CD1c-positive myeloid dendritic cell (primary cell): ENCODE measurements around the gene BAIAP3.

ENCODE experiments used
- DNase-seq: peaks from one replicate; pipeline ENCODE4 v3.0.0-alpha.2; 2016; ENCODE audit errors: extremely low spot score

BAIAP3 gene

DNA sequence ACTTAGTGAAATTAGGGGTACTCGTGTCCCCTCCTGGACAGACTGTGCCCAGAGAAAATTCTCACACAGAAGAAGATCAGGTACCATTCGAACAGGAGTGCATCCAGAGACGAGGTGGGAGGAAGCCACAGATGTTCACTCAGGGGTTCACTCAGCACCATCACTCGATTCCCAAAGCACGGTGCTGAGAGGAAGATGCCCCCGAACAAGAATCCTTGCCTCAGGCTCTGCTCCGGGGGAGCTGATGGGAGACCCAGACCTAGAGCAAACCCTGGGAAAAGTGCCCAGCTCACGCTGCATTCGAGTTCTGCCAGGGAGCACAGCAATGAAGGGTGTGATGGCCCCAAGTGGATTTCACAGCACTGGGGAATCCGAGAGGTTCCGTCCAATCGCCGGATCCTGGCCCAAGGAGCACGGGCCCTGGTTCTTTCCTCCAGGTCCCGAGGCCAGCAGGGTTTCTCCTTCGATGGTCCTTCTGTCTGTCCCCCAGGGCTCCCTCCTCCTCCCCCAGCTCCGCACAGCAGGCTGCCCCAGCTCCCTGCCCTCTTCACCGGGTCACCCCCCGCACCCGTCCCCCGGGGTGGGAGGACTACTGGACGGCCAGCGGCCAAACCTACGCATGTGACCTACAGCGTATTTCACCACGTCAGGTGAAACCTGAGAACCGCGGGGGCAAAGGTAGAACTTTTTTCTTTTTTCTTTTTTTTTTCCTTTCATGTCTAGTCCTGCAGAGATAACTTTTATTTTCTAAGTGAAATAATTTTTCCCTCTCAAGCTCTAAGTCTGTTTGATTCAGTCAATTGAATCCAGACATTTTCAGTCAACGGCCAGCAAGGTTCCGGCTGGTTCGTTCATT is 34.2 kb upstream of the BAIAP3 start:
- no peak for DNase-seq

DNA sequence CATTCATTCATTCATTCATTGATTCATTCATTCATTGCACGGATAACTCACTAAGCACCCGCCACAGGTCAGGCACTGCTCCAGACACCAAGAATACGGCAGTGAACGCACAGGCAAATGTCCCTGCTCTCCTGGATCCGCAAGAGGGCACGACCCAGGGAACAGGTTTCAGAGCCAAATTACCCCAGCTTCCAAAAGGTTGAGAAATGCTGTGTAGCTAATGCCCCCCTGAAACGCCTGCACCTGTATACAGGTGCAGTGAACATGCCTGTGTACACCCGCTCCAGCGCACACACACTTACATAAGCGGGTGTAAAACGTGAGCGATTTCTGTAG is 33.6 kb upstream of the BAIAP3 start:
- DNase-seq = no peak

DNA sequence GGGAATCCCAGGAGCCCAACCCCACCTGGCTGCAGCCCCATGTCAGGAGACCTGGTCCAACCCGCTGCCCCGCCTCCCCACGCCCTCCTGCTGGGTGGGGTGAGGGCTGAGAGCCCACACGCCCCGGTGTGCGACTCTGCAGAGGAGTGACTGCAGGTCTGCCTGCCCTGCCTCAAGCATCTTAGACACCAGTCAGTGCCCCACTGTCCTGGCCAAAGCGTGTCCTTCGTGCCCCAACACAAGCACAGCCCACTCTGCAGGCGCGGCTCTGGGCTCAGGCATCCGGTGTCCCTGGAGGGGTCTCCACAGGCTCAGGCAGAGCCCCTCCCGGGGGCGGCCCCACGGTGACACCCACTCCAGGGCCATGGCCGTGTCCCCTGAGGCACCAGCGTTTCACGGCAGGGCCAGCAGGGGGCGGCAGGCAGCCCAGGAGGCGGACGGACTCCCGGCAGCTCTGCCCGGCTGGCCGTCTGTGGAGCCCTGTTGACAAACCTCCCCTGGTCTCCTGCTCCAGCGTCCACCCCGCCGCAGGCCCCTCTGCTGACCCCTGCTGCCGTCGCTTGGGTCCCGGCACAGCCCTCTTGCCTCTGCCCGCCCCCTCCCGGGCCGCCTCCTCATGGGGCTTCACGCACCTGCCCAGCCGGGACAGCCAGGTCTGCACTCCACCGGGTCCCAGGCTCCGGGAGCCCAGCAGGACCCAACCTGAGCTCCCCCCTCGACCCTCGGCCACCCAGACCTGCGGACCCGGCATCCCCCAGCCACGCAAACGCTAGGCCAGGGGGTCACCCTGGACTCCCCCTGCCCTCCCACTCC is 32.6 kb upstream of the BAIAP3 start:
- peak; percentile 74 for DNase-seq

DNA sequence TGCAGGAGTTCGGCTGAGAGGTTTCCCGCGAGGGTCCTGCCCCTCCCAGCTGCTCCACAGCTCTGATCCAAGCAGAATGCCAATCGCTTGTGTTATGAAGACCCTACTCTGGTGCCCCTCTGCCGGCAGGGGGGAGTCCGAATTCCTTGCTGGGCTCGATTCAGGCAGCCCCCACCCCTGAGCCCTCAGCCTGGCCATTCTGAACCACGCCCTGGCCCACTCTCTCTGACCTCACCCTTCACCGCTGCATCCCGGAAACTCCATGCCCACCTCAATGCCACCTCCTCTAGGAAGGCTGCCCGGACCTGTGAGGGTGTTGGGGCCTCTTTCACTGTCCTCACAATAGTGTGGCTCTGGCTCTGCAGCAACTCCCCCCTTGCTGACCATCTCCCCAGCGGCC is 31.9 kb upstream of the BAIAP3 start:
- no peak for DNase-seq

DNA sequence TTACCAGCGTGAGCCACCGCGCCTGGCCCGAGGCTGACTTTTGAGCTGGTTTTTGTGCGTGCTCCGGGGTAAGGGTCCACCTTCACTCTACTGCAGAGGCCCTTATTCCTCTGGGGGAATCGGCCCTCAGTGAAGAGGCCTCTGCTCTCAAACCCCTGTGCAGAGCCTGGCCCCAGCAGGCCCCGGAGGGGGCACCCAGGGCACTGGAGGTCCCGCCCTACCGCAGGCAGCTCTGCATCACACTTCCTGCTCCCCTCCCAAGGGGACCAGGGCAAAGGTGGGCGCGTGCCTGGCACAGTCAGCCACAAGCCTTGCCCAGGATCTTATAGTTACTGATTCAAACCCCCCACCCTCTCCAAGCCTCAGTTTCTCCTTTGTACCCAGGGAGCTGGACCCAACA is 27.6 kb upstream of the BAIAP3 start:
- no peak for DNase-seq

DNA sequence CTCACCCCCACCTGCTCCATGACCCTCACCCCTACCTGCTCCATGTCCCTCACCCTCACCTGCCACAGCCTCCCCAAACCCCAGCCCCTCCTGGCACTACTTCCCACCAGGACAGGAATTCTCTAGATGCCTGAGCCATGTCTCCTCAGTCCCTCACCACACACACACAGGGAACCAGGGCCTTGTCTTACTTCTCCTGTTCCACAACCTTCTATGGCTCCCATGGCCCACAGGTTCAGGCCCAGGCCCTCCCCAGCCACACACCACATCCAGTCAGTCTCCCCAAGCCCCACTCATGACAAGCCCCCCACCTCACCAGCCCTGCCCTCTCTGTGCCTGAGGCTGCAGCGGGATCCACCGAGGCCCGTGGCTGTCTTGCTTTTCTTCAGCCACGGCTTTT is 27.1 kb upstream of the BAIAP3 start:
- DNase-seq = no peak

DNA sequence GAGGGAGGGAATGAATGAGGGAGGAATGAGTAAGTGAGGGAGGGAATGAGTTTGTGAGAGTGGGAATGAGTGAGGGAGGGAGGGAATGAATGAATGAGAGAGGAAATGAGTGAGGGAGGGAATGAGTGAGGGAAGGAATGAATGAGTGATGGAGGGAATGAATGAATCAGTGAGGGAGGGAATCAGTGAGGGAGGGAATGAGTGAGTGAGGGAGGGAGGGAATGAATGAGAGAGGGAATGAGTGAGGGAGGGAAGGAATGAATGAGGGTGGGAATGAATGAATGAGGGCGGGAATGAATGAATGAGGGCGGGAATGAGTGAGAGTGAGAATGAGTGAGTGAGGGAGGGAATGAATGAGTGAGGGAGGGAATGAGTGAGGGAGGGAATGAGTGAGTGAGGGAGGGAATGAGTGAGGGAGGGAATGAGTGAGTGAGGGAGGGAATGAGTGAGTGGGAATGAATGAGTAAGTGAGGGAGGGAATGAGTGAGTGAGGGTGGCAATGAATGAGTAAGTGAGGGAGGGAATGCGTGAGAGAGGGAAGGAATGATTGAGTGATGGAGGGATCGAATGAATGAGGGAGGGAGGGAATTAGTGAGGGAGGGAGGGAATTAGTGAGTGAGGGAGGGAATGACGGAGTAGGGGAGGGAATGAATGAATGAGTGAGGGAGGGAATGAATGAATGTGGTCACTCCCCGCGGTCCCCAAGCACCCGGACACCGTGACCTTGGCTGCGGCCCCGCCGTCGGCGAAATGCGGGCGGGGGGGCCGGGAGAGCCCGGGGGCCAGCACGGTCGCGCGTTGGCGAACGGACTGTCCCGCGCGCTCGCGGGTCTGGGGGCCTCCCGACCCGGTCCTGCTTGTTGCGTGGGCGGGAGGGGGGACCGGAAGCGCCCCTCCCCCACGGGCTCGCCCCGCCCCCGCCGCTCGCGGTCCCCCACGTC is 25.1 kb upstream of the BAIAP3 start:
- DNase-seq = no peak

DNA sequence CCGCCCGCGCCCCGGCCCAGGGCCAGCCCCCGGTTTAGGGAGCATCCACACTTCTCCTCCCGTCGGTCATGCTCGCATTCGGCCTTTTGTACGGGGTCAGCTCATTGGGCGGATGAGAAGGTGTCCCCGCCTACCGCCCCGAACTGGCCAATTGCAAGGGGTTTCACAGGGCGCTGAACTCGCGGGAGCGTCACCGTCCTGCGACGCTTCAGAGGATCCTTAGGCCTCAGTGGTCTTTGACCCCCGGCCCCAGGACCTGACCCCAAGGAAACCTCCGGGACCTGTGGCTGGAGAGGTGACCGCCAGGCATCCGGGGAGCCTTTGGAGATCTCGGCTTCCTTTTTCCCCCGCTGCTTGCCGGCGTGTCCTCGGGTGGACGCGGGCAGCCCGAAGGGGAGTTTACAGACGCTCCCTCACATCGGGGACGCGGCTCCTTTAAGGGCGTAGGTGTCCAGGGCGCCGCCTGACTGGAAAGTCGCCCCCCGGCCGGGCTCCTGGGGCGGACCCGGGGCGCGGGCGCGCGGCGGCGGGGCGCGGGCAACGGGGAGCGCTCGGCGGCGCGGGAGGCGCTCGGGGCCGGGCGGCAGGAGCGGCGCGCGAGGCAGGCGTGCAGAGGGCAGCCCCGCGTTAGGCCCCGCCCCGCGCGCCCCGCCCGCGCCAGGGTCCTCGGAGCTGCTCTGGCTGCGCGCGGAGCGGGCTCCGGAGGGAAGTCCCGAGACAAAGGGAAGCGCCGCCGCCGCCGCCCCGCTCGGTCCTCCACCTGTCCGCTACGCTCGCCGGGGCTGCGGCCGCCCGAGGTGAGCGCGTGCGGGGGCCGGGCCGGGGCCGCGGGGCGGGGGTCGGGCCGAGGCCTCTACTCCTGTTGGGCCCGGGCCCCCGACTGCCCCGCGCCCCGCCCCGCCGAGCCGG is 24.2 kb upstream of the BAIAP3 start, which contains the start of gene UBE2I:
Gene UBE2I, plus strand, starts transcription at position 660 of the 909 bp plus-strand sequence. CDS start 4,395 bp downstream, outside the sequence.
- peak; percentile 98 for DNase-seq

DNA sequence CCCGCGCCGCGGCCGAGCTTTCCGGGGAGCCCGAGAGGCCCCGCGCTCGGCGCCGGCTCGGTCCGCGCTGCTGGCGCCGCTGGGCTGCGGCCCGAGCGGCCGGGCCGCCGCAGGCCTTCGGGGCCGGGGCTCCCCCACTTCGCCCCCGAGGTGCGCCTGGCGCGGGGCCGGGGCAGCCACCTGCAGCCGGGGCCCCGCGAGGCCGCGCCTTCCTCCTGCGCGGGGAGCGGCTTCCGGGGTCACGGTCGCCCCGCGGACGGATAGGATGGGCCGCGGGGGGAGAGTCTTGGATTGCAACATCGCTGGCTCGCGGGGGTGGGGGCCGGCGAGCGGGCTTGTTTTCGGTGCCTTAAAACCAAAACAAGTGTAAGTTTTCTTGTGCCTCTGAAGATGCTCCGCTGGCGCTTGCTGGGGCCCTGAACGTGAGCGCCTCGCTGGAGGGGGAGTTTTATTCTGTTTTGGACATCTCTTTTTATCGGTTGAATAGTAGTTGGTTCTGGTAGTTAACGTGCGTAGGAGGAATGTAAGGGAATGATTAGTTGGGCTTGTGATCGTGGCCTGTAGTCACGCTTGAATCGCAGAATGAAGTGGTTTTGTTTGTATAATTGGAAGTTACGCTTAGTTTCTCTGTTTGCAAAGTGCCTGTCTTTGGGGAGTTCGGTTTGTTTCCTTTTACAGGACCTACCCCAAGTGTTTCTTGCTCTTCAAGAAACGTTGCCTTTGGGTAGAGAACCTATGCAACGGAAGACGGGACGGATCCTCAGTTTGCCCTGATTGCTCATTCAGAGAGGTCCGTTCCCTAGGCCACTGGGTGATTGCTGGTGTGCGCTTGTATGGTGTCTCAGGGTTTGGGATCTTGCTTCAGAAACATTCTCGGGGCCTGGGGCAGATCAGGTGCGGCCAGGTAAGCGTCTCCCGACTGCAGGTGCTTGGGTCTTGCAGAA is 23.3 kb upstream of the BAIAP3 start:
- peak; percentile 71 for DNase-seq

DNA sequence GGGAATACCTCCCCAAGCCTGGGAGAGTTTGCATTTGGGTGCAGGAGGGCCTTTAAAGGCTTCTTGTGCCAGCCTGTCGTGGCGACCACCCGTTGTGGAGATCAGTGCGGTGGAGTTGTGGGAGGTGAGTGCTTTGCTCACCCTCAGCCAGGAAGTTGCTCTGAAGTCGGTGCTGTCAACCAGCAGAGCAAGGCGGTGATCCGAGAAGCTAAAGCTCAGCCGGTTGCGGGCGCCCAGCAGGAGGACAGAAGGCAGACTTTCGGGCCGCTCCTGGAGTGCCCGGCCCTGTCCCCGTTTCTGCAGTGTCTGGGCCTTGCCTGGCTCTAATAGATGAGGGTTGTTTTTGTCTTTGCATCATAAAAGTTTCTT is 22.6 kb upstream of the BAIAP3 start:
- no peak for DNase-seq

DNA sequence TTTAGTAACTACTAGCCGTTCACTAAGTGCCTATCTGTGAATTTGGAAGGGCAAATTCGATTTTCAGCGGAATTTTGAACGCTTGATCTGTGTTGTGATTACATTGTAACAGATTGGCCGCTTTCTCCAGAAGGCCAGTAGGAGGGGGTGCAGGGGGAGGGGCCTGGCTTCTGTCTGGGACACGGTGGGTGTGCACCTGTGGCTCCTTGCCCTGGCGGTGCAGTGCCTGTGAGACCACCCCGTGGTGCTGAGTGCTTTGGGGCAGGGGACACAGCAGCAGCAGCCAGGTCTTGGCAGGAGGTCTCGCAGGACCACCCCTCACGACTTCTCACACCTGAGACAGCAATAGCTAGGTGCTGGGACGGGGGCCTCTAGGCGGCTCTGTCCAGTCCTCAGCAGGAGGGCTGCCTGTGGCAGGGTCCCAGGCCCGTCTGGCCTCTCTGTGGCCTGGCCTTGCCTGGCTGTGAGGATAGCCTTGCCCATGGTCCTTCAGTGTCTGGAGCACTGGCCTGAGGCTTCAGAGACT is 22.2 kb upstream of the BAIAP3 start:
- no peak for DNase-seq

DNA sequence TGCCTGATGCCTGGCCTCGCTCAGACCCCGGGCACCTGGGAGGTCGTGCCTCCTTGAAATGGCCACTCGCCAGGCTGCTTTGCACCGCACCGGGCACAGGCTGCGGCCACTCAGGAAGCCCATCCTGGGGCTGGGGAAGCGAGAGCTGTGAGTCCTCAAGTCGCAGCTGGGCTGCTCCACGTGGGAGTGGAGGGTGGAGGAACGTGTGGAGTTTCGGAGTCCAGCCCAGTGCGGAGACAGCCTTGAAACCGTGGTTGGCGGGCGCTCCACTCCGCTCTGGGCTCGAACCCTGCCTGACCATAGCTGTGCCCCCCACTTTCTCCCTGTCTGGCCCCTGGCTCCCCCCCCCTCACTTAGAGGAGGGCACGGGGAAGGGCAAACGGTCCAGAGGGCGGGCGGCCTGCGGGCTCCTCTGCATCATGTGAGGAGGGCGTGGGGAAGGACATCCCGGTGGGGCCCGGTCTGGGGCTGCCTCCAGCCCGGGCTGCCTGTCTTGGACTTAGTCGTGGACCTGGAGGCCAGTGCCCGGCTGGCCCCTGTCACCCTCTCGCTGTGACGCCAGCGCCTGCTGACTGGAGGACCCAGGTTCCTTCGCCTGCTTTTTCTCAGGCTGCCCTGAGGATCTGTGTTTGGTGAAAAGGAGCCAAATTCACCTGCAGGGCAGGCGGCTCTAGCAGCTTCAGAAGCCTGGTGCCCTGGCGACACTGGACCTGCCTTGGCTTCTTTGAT is 21.5 kb upstream of the BAIAP3 start:
- DNase-seq = peak; percentile 74

DNA sequence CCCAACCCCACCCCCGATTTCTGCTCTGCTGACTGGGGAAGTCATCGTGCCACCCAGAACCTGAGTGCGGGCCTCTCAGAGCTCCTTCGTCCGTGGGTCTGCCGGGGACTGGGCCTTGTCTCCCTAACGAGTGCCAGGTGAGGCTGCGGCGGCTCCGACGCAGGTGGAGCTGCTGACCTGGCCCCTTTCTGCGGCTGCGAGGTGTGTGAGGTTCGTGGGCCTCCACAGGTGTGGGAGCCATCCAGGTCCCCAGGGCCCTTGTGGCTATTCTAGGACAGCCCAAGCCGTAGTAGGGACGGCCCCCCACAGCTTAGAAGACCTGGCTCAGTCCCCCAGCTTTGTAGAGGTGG is 21.0 kb upstream of the BAIAP3 start:
- no peak for DNase-seq

DNA sequence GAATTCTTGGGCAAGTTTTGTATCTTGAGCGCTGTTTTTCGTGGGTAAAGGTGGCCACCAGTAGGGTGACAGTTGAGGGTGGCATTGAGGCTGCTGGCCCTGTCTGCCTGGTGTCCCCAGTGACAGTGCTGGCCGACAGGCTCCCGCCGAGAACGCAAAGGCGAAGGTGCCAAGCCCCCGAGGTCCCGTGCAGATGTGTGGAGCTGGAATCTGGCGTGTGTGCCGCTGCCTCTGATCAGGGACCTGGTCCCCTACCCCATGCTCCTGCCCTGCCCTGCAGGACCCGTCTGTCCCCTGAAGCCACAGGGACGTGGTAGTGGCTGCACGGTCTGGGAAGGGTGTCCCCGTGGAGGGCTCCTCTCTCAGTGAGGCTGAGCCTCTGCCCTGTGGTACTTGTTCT is 20.5 kb upstream of the BAIAP3 start:
- no peak for DNase-seq

DNA sequence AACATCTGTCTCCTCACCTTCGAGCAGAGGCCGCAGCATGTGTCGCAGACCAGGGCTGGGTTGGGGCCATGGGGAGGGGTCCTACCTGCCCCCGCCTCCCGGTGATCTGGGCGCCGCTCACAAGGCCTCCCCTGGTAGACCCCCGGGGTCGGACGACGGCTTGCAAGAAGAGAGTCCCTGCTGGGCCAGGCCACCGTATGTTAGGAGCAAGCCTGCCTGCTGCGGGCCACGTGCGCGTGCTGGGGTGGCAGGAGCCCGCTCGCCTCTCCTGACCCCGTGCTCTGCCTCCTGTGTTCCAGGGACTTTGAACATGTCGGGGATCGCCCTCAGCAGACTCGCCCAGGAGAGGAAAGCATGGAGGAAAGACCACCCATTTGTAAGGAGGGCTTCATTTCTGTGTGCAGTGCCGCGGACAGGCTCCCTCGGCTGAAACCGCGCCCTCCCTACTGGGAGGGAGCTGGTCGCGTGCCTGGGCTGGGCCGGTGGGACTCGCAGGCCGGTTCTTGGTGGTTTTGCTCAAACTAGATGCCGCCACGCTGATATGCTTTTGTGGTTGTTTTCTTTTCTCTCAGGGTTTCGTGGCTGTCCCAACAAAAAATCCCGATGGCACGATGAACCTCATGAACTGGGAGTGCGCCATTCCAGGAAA is 19.6 kb upstream of the BAIAP3 start:
- no peak for DNase-seq

DNA sequence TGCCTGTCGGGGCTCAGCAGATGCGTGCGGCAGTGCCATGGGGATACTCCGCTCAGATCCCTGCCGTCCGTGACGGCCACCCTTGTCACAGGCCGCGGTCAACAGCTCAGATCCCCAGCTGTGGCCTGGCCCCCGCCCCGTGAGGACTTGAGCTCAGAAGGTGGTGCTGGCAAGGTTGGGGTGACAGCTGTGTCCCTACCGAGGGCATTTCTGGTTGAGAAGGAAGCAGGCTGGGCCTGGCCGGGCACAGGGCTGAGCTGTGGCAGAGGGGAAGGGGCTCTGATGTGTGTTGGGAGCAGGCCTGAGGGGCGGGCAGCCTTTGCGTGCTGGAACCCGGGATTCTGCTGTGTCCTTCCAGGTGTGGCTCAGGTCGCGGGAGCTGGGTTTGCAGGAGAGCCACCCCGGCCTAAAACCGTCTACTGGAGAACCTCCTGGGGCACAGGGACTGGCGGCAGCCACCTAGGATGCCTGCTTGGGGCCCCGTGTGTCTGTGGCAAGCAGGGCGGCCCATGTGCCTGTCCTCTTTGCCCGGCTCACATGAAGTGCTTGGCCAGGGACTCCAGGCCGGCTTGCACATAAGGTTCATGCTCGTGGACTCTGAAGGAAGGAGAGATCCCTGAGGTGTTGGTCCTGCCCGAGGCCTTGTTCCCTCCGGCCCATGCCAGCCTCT is 18.9 kb upstream of the BAIAP3 start:
- DNase-seq = no peak

DNA sequence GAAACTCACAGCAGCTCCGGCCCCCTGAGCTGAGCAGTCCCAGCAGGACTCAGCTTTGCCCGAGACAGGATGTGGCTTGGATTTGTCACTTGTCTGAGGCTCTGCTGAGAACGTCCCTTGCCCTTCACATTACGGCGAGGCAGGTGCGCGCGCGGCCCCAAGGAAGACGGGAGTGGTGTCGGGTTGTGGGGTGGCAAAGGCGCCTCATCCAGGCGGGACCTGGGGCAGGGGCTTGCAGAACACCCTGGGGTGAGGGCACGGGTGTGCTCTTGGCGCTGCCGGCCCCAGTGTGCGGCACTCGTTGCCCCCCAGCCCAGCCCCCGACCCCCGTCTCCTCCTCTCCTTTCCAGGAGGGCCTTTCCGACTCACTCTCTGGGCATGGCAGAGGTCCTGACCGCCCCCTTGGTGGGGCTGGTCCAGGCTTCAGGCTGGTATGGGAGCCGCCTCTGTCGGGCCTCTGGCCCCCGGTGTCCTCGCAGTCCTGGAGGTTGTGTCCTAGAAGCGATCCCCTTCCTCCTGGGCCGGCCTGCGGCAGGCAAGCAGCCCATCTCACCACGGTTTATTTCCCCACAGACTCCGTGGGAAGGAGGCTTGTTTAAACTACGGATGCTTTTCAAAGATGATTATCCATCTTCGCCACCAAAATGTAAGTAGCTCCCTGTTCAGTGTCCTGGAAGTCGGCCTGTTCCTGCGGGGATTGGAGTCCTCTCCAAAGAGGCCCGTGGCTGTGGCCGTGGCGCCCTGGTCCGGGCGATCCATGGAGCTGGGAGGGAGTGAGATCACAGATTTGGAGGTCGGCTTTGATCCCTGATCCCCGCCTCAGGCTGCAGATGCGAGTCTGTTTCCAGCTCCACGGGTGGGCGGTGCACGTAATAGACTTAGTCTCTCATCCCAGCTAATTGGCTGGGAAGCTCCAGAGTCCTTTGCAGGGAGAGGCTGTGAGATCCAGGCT is 18.1 kb upstream of the BAIAP3 start:
- DNase-seq = no peak
